Colon (tissue), 2 donors: ENCODE data around the gene BEND7.
"Not testable (repeated sequence)": the region's sequence is repeated elsewhere in the genome, so short reads cannot be mapped to it uniquely, and the experiment has no call there.

Experiments
- FAIRE-seq: peaks from 2 replicates; lab custom pipeline; 2012; peaks lifted over from hg19 to GRCh38; lab: Jason Lieb, UNC
- donor health status: control.
- donor health status: control.

The BEND7 gene

GRCh38 chr10:13528875-13529713 lies at the start of gene BEND7:
TSS of gene BEND7 (minus strand) at chr10:13529014. CDS start at chr10:13528533, 481 bp downstream.
- FAIRE-seq: no peak

- FAIRE-seq: no peak
Measured at GRCh38 chr10:13573960-13574359, 45.1 kb upstream of the BEND7 start.

GRCh38 chr10:13571541-13571940 lies 42.7 kb upstream of the BEND7 start:
- no peak for FAIRE-seq

GRCh38 chr10:13567030-13567429 lies 38.2 kb upstream of the BEND7 start:
- FAIRE-seq: no peak

- no peak for FAIRE-seq
Measured at GRCh38 chr10:13564576-13564975, 35.8 kb upstream of the BEND7 start.

- FAIRE-seq: no peak
Measured at GRCh38 chr10:13563481-13564445, 34.9 kb upstream of the BEND7 start.

GRCh38 chr10:13560597-13560996 lies 31.8 kb upstream of the BEND7 start:
- FAIRE-seq: no peak

- FAIRE-seq: no peak
Measured at GRCh38 chr10:13559124-13559700, 30.4 kb upstream of the BEND7 start.

- no peak for FAIRE-seq
Measured at GRCh38 chr10:13555884-13556510, 27.2 kb upstream of the BEND7 start.

GRCh38 chr10:13550802-13551201 lies 22.0 kb upstream of the BEND7 start:
- no peak for FAIRE-seq

- no peak for FAIRE-seq
Measured at GRCh38 chr10:13542533-13542932, 13.7 kb upstream of the BEND7 start.

- FAIRE-seq: not testable (repeated sequence)
Measured at GRCh38 chr10:13537985-13538384, 9.2 kb upstream of the BEND7 start.

GRCh38 chr10:13536674-13537366 lies 8.0 kb upstream of the BEND7 start:
- FAIRE-seq: no peak

GRCh38 chr10:13535346-13535745 lies 6.5 kb upstream of the BEND7 start:
- FAIRE-seq: no peak

GRCh38 chr10:13529714-13529973 lies 830 bp upstream of the BEND7 start:
- no peak for FAIRE-seq

GRCh38 chr10:13528123-13528874 lies 515 bp downstream of the BEND7 start:
- no peak for FAIRE-seq

GRCh38 chr10:13527864-13528122 lies 1.0 kb downstream of the BEND7 start:
- FAIRE-seq: no peak

GRCh38 chr10:13526948-13527863 lies 1.6 kb downstream of the BEND7 start:
- FAIRE-seq: no peak

GRCh38 chr10:13525663-13526062 lies 3.2 kb downstream of the BEND7 start:
- no peak for FAIRE-seq

- no peak for FAIRE-seq
Measured at GRCh38 chr10:13521026-13521425, 7.8 kb downstream of the BEND7 start.
